CD4-positive, alpha-beta T cell treated with Interleukin-4 for 1 hour (primary cell): ENCODE results near the gene ZBTB11.
"Not testable (repeated sequence)": the region's sequence is repeated elsewhere in the genome, so short reads cannot be mapped to it uniquely, and the experiment has no call there.

ENCODE experiments used
- DNase-seq, 2 donors: peaks; one replicate each; pipeline ENCODE4 v3.0.0-alpha.2; 2020 to 2022

The ZBTB11 gene

GRCh38 chr3:101676765-101677435 is at the start of gene ZBTB11:
Gene ZBTB11 (minus strand): TSS chr3:101677132. CDS start chr3:101676914, 218 bp downstream.
- DNase-seq = peak; percentile 99 to 100

- no peak for DNase-seq
Measured at GRCh38 chr3:101725890-101726275, 49.0 kb upstream of the ZBTB11 start.

- peak; percentile 20 to 21 for DNase-seq
Measured at GRCh38 chr3:101725194-101725889, 48.4 kb upstream of the ZBTB11 start.

- DNase-seq = peak; percentile 86 to 88
Measured at GRCh38 chr3:101724329-101725193, 47.6 kb upstream of the ZBTB11 start, which contains the start of gene CEP97. Gene CEP97 (plus strand): TSS chr3:101724614. CDS start chr3:101724677, 63 bp downstream.

GRCh38 chr3:101722394-101723173 is 45.7 kb upstream of the ZBTB11 start:
- DNase-seq = peak; percentile 19 to 49

GRCh38 chr3:101720851-101721840 is 44.2 kb upstream of the ZBTB11 start:
- no peak for DNase-seq

GRCh38 chr3:101719604-101720185 is 42.8 kb upstream of the ZBTB11 start:
- no peak for DNase-seq

- no peak for DNase-seq
Measured at GRCh38 chr3:101718455-101718854, 41.5 kb upstream of the ZBTB11 start.

- DNase-seq = no peak
Measured at GRCh38 chr3:101709126-101709525, 32.2 kb upstream of the ZBTB11 start.

- not testable (repeated sequence) for DNase-seq
Measured at GRCh38 chr3:101704639-101705038, 27.7 kb upstream of the ZBTB11 start.

GRCh38 chr3:101703169-101703568 is 26.2 kb upstream of the ZBTB11 start:
- DNase-seq = no peak

- DNase-seq = no peak
Measured at GRCh38 chr3:101702726-101703125, 25.8 kb upstream of the ZBTB11 start.

GRCh38 chr3:101701696-101702634 is 25.0 kb upstream of the ZBTB11 start:
- no peak for DNase-seq

GRCh38 chr3:101695779-101696372 is 18.9 kb upstream of the ZBTB11 start:
- DNase-seq = peak; percentile 35 to 71

- DNase-seq = not testable (repeated sequence)
Measured at GRCh38 chr3:101694836-101695235, 17.9 kb upstream of the ZBTB11 start.

- peak; percentile 29 to 54 for DNase-seq
Measured at GRCh38 chr3:101693540-101693939, 16.6 kb upstream of the ZBTB11 start.

- DNase-seq = not testable (repeated sequence)
Measured at GRCh38 chr3:101691685-101692671, 15.0 kb upstream of the ZBTB11 start.

GRCh38 chr3:101690972-101691371 is 14.0 kb upstream of the ZBTB11 start:
- DNase-seq = peak in 1 of 2 donors; percentile 33
